SK-N-SH treated with all-trans-retinoic acid at 6 μM for 48 hours (cell line): ENCODE results near the gene TPSD1.

ENCODE experiments used
- ATAC-seq: fragments of 200-7000 bp; cut with Tn5 transposase; 3 replicates; pipeline ENCODE4 v1.9.1; 2020; ENCODE audit warnings: mild to moderate bottlenecking, moderate library complexity
- ARNTL ChIP-seq: fragments of 450-650 bp; formaldehyde crosslinking; IDR thresholded peaks from 2 replicates; pipeline ENCODE4 v1.5.0; 2020; ENCODE audit warnings: low read depth, mild to moderate bottlenecking, moderate library complexity, borderline replicate concordance
- BACH2 ChIP-seq: fragments of 250-450 bp; sonication (Bioruptor Pico); IDR thresholded peaks from 2 replicates; pipeline ENCODE4 v1.9.0; 2021; ENCODE audit warnings: mild to moderate bottlenecking, borderline replicate concordance
- CSDC2 ChIP-seq: fragments of 250-450 bp; sonication (Bioruptor Pico); IDR thresholded peaks from 2 replicates; pipeline ENCODE4 v1.5.0; 2020; ENCODE audit warnings: mild to moderate bottlenecking, moderate library complexity
- ESRRG ChIP-seq: fragments of 250-450 bp; sonication (Bioruptor Pico); IDR thresholded peaks from 2 replicates; pipeline ENCODE4 v1.6.1; 2021; ENCODE audit warnings: mild to moderate bottlenecking
- ISL1 ChIP-seq: fragments of 250-450 bp; sonication (Bioruptor Pico); IDR thresholded peaks from 2 replicates; pipeline ENCODE4 v2.1.2; 2022; ENCODE audit warnings: mild to moderate bottlenecking, moderate library complexity
- PPARA ChIP-seq: fragments of 250-450 bp; sonication (Bioruptor Pico); IDR thresholded peaks from 2 replicates; pipeline ENCODE4 v1.5.0; 2020; ENCODE audit warnings: mild to moderate bottlenecking, borderline replicate concordance
- RARB ChIP-seq: fragments of 250-450 bp; sonication (Bioruptor Pico); IDR thresholded peaks from 2 replicates; pipeline ENCODE4 v1.8.0; 2021; ENCODE audit warnings: mild to moderate bottlenecking, moderate library complexity
- SNAI2 ChIP-seq: fragments of 250-450 bp; sonication (Bioruptor Pico); IDR thresholded peaks from 2 replicates; pipeline ENCODE4 v1.5.0; 2020; ENCODE audit warnings: mild to moderate bottlenecking, moderate library complexity
- TCF4 ChIP-seq: fragments of 250-450 bp; sonication (Bioruptor Pico); IDR thresholded peaks from 2 replicates; pipeline ENCODE4 v1.8.0; 2021; ENCODE audit warnings: mild to moderate bottlenecking, moderate library complexity, borderline replicate concordance
- TOX ChIP-seq: fragments of 250-450 bp; sonication (Bioruptor Pico); IDR thresholded peaks from 2 replicates; pipeline ENCODE4 v1.8.0; 2021; ENCODE audit warnings: mild to moderate bottlenecking, moderate library complexity, borderline replicate concordance
- ZC3H10 ChIP-seq: fragments of 250-450 bp; sonication (Bioruptor Pico); IDR thresholded peaks from 2 replicates; pipeline ENCODE4 v1.5.1; 2021; ENCODE audit warnings: mild to moderate bottlenecking, moderate library complexity
- ZFP3 ChIP-seq: fragments of 250-450 bp; sonication (Bioruptor Pico); IDR thresholded peaks from 2 replicates; pipeline ENCODE4 v1.5.0; 2020; ENCODE audit warnings: mild to moderate bottlenecking, moderate library complexity
- ZFP30 ChIP-seq: fragments of 450-650 bp; formaldehyde crosslinking; IDR thresholded peaks from 2 replicates; pipeline ENCODE4 v1.5.0; 2022; ENCODE audit warnings: mild to moderate bottlenecking, moderate library complexity
- ZNF565 ChIP-seq: fragments of 450-650 bp; formaldehyde crosslinking; conservative IDR thresholded peaks from 2 replicates; pipeline ENCODE4 v1.5.0; 2020; ENCODE audit warnings: low read depth, mild to moderate bottlenecking, moderate library complexity
- TF ChIP-seq, protein P1 (sequence below): fragments of 250-450 bp; sonication (Bioruptor Pico); IDR thresholded peaks from 2 replicates; pipeline ENCODE4 v1.5.0; 2020; ENCODE audit warnings: mild to moderate bottlenecking, moderate library complexity
- TF ChIP-seq, protein P2 (sequence below): fragments of 250-450 bp; sonication (Bioruptor Pico); IDR thresholded peaks from 2 replicates; pipeline ENCODE4 v1.8.0; 2021; ENCODE audit warnings: low read depth, mild to moderate bottlenecking, moderate library complexity, borderline replicate concordance
- TF ChIP-seq, protein P3 (sequence below): fragments of 250-450 bp; sonication (Bioruptor Pico); IDR thresholded peaks from 2 replicates; pipeline ENCODE4 v1.5.1; 2020; ENCODE audit warnings: low read depth, mild to moderate bottlenecking, moderate library complexity
- TF ChIP-seq, protein P4 (sequence below): fragments of 250-450 bp; sonication (Bioruptor Pico); IDR thresholded peaks from 2 replicates; pipeline ENCODE4 v1.5.1; 2021; ENCODE audit warnings: mild to moderate bottlenecking, moderate library complexity

Gene TPSD1

DNA sequence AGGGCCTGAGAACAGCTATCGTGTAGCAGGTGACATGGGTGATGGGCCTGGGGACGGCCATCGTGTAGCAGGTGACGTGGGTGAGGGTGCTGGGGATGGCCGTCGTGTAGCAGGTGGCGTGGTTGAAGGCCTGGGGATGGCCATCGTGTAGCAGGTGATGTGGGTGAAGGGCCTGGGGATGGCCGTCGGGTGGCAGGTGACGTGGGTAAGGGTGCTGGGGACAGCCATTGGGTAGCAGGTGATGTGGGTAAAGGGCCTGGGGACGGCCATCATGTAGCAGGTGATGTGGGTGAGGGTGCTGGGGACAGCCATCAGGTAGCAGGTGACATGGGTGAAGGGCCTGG is 15.5 kb downstream of the TPSD1 start:
- no peak for ATAC-seq
- no peak for TF ChIP-seq BACH2 (CRISPR knock-in tag)
- no peak for TF ChIP-seq CSDC2 (CRISPR knock-in tag)
- TF ChIP-seq TOX, result no peak

DNA sequence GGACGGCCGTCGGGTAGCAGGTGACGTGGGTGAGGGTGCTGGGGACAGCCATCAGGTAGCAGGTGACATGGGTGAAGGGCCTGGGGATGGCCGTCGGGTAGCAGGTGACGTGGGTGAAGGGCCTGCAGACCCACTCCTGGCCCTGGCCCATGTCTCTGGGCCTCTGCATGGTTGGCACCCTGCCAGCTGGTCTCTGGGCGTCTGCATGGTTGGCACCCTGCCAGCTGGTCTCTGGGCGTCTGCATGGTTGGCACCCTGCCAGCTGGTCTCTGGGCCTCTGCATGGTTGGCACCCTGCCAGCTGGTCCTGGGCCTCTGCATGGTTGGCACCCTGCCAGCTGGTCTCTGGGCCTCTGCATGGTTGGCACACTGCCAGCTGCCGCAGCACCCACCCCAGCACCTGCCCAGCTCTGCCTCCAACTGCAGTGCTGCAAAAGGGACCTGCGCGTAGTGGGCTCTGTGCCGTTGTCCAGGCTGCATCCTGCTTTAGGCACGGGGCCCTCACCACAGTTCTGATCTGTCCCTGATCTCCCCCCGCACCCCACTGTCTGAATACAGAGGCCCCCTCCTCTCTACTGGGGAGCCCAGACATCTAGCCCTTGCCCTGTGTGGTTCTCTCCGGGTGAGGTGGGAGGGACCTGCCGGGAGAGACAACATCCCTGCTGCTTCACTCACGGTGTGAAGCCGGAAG is 16.0 kb downstream of the TPSD1 start:
- peak; percentile 67 for ATAC-seq
- TF ChIP-seq TCF4 (CRISPR knock-in tag), result peak; percentile 42; the same call in 1 of the 2 replicates
- TF ChIP-seq, protein P1, sequence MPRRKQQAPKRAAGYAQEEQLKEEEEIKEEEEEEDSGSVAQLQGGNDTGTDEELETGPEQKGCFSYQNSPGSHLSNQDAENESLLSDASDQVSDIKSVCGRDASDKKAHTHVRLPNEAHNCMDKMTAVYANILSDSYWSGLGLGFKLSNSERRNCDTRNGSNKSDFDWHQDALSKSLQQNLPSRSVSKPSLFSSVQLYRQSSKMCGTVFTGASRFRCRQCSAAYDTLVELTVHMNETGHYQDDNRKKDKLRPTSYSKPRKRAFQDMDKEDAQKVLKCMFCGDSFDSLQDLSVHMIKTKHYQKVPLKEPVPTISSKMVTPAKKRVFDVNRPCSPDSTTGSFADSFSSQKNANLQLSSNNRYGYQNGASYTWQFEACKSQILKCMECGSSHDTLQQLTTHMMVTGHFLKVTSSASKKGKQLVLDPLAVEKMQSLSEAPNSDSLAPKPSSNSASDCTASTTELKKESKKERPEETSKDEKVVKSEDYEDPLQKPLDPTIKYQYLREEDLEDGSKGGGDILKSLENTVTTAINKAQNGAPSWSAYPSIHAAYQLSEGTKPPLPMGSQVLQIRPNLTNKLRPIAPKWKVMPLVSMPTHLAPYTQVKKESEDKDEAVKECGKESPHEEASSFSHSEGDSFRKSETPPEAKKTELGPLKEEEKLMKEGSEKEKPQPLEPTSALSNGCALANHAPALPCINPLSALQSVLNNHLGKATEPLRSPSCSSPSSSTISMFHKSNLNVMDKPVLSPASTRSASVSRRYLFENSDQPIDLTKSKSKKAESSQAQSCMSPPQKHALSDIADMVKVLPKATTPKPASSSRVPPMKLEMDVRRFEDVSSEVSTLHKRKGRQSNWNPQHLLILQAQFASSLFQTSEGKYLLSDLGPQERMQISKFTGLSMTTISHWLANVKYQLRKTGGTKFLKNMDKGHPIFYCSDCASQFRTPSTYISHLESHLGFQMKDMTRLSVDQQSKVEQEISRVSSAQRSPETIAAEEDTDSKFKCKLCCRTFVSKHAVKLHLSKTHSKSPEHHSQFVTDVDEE, result 0 out of 2 replicates have a peak, but pooled peaks have one; percentile 29

DNA sequence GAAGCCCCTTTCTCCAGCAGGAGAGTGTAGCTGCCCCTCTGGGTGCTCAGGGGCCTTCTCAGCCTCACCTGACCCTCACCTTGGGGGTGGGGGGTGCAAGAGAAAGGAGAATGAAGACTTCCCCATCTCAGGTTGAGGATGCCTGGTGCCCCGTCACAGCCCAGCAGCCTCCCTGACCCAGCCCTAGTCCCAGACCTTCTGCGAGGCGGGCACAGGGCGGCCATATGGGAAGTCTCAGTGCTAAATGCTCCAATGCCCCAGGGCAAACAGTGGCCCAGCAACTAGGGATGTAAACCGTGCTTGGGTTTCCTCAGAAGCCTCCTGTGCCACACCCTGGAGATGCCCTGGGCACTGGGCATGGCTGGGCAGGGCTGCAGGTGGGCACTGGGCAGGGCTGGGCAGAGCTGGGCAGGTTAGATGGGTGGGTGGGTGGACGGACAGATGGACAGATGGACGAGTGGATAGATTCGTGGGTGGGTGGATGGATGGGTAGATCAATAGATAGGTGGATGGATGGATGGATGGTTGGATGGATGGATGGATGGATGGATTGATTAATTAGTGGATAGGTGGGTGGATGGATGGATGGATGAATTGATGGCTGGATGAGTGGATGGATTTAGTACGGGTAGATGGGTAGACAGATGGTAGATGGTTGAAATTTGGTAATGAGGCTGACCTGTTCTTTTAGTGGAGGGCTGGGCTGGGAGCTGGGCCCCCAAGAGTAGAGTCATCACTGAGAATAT is 16.8 kb downstream of the TPSD1 start:
- TF ChIP-seq, protein P1, result no peak
- TF ChIP-seq RARB (CRISPR knock-in tag) (no peak), ESRRG (CRISPR knock-in tag) (no peak), ISL1 (CRISPR knock-in tag) (no peak), ZC3H10 (no peak), SNAI2 (CRISPR knock-in tag) (no peak), ARNTL (CRISPR knock-in tag) (no peak), ZFP3 (CRISPR knock-in tag) (no peak), PPARA (CRISPR knock-in tag) (no peak), BACH2 (CRISPR knock-in tag) (no peak), ZNF565 (CRISPR knock-in tag) (no peak), CSDC2 (CRISPR knock-in tag) (no peak), ZFP30 (CRISPR knock-in tag) (no peak), TCF4 (CRISPR knock-in tag) (no peak)
- TF ChIP-seq, protein P2, sequence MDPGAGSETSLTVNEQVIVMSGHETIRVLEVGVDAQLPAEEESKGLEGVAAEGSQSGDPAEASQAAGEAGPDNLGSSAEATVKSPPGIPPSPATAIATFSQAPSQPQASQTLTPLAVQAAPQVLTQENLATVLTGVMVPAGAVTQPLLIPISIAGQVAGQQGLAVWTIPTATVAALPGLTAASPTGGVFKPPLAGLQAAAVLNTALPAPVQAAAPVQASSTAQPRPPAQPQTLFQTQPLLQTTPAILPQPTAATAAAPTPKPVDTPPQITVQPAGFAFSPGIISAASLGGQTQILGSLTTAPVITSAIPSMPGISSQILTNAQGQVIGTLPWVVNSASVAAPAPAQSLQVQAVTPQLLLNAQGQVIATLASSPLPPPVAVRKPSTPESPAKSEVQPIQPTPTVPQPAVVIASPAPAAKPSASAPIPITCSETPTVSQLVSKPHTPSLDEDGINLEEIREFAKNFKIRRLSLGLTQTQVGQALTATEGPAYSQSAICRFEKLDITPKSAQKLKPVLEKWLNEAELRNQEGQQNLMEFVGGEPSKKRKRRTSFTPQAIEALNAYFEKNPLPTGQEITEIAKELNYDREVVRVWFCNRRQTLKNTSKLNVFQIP (CRISPR knock-in tag), result no peak
- TF ChIP-seq, protein P3, sequence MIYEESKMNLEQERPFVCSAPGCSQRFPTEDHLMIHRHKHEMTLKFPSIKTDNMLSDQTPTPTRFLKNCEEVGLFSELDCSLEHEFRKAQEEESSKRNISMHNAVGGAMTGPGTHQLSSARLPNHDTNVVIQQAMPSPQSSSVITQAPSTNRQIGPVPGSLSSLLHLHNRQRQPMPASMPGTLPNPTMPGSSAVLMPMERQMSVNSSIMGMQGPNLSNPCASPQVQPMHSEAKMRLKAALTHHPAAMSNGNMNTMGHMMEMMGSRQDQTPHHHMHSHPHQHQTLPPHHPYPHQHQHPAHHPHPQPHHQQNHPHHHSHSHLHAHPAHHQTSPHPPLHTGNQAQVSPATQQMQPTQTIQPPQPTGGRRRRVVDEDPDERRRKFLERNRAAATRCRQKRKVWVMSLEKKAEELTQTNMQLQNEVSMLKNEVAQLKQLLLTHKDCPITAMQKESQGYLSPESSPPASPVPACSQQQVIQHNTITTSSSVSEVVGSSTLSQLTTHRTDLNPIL, result no peak
- TF ChIP-seq, protein P4, sequence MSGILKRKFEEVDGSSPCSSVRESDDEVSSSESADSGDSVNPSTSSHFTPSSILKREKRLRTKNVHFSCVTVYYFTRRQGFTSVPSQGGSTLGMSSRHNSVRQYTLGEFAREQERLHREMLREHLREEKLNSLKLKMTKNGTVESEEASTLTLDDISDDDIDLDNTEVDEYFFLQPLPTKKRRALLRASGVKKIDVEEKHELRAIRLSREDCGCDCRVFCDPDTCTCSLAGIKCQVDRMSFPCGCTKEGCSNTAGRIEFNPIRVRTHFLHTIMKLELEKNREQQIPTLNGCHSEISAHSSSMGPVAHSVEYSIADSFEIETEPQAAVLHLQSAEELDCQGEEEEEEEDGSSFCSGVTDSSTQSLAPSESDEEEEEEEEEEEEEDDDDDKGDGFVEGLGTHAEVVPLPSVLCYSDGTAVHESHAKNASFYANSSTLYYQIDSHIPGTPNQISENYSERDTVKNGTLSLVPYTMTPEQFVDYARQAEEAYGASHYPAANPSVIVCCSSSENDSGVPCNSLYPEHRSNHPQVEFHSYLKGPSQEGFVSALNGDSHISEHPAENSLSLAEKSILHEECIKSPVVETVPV (CRISPR knock-in tag), result no peak
- ATAC-seq, result peak; percentile 34
